Measurements from ENCODE around the gene PRPF6.
"Not testable (repeated sequence)": the region's sequence is repeated elsewhere in the genome, so short reads cannot be mapped to it uniquely, and the experiment has no call there.

Gene PRPF6

GRCh38 chr20:63970714-63971431 is 10.1 kb upstream of the PRPF6 start:
- TF ChIP-seq CTCF (IDR thresholded peaks at IDR 0.05; ENCODE audit: insufficient read depth, low read depth, low read length, missing control alignments): no peak
- no peak overlapping the region for H3K4me3 ChIP-seq (ENCODE audit: low read length)
- no peak for DNase-seq (ENCODE audit: low read depth)

GRCh38 chr20:63971960-63972311 is 9.0 kb upstream of the PRPF6 start:
- H3K4me3 ChIP-seq (ENCODE audit: low read length); DNase-seq (ENCODE audit: low read depth): not testable (repeated sequence)

GRCh38 chr20:63972312-63973159 is 8.4 kb upstream of the PRPF6 start:
- no peak for DNase-seq (ENCODE audit: low read depth)
- TF ChIP-seq CTCF (IDR thresholded peaks at IDR 0.05; ENCODE audit: insufficient read depth, low read depth, low read length, missing control alignments): no peak
- no peak overlapping the region for H3K4me3 ChIP-seq (ENCODE audit: low read length)

GRCh38 chr20:63973160-63973479 is 7.8 kb upstream of the PRPF6 start:
- H3K4me3 ChIP-seq (ENCODE audit: low read length): no peak overlapping the region
- no peak for DNase-seq (ENCODE audit: low read depth)
- no peak for TF ChIP-seq CTCF (IDR thresholded peaks at IDR 0.05; ENCODE audit: insufficient read depth, low read depth, low read length, missing control alignments)

- DNase-seq (ENCODE audit: low read depth): peak; percentile 77
- TF ChIP-seq CTCF (IDR thresholded peaks at IDR 0.05; ENCODE audit: insufficient read depth, low read depth, low read length, missing control alignments): peak; percentile 88
- H3K4me3 ChIP-seq (ENCODE audit: low read length): peak overlapping the region; percentile 25
Measured at GRCh38 chr20:63973636-63974401, 7.1 kb upstream of the PRPF6 start.

- H3K4me3 ChIP-seq (ENCODE audit: low read length): no peak overlapping the region
- TF ChIP-seq CTCF (IDR thresholded peaks at IDR 0.05; ENCODE audit: insufficient read depth, low read depth, low read length, missing control alignments): no peak
- peak; percentile 32 for DNase-seq (ENCODE audit: low read depth)
Measured at GRCh38 chr20:63974402-63975200, 6.3 kb upstream of the PRPF6 start.

GRCh38 chr20:63976511-63976910 is 4.4 kb upstream of the PRPF6 start:
- not testable (repeated sequence) for H3K4me3 ChIP-seq (ENCODE audit: low read length); DNase-seq (ENCODE audit: low read depth)

All from epithelial cell of esophagus (primary cell).